ENCODE measurements around the gene SART3.
"Not testable (repeated sequence)": the region's sequence is repeated elsewhere in the genome, so short reads cannot be mapped to it uniquely, and the experiment has no call there.

Gene SART3

DNA sequence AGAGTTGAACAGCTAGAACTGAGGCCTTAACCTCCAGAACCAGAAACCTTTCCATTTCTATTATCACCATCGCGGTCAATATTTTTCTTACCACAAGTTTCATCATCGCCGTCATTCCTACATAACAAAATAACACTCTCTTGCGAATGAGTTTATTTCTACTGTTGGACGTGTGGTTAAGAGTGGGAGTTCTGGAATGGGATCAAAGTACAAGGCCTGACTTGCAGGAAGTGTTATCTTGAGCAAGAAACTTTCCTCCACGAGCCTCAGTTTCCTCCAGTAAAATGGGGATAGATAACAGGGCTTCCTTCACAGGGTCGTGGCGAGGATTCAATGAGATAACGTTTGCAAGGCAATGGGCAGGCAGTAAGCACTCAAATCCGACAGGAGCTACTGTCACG is 652 bp downstream of the SART3 start:
- no peak for DNase-seq

DNA sequence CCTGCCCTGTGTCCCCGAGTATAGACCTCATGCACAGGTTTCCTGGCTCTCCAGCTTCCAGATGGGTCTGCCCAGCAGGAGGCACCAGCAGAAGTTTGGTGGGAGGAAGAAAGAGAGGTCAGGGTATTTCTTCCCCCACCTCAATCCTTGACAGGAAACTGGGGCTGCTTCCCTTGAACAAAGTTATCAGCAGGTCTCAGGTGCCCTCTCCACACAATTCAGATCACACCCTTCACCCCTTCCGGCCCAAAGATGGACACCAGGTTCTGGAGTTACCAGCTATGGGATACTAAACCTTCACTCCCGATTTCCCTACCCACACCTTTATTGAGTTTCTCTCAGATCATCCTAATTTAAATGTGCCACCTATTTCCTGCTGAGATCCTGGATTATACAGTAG is 1.2 kb downstream of the SART3 start:
- DNase-seq: no peak

DNA sequence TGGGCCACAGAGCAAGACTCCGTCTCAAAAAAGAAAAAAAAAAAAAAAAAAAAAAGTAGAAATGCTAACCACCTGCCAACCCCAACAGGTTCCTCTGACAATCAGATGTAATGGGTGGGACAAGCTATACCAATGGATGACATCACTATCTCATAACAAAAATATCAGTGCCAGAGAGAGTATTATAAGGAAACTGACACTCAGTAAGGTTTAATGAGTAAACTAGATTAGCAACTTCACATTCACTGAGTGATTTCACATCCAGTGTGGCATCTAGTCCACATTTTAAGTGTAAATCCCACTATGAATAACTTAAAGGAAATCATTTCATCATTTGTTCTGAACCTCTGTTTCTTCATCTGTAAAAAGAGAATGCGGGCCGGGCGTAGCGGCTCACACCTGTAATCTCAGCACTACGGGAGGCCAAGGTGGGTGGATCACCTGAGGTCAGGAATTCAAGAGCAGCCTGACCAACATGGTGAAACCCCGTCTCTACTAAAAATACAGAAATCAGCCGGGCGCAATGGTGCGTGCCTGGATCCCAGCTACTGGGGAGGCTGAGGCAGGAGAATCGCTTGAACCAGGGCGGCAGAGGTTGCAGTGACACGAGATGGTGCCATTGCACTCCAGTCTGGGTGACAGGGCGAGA is 1.8 kb downstream of the SART3 start:
- DNase-seq: no peak

DNA sequence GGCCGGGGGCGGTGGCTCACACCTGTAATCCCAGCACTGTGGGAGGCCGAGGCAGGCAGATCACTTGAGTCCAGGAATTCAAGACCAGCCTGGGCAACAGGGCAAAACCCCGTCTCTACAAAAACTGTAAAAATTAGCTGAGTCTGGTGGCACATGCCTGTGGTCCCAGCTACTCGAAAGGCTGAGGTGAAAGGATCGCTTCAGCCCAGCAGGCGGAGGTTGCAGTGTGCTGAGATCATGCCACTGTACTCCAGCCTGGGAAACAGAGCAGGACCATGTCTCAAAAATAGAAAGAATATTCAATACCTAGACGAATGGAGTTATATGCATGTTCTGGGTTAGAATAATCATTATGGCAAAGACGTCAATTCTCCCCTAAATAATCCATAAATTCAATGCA is 5.6 kb downstream of the SART3 start:
- DNase-seq: not testable (repeated sequence)

DNA sequence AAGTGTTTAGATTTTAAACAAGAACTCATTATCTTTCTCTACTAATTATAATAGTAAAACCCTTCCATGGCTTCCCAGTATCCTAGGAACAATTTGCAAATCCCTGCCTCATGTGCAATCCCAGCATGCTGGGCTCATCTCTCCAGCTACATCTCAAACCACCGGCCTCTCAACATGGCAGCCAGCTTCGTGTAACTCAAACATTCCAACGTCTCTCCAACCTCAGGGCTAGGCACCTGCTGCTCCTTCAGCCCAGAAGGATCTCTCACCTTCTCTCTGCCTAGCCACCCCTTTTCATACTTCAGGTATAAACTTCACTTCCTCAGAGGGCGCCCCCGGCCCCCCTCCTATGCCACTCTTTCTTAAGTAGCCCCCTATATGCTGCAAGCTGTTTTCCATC is 7.2 kb downstream of the SART3 start:
- no peak for DNase-seq

DNA sequence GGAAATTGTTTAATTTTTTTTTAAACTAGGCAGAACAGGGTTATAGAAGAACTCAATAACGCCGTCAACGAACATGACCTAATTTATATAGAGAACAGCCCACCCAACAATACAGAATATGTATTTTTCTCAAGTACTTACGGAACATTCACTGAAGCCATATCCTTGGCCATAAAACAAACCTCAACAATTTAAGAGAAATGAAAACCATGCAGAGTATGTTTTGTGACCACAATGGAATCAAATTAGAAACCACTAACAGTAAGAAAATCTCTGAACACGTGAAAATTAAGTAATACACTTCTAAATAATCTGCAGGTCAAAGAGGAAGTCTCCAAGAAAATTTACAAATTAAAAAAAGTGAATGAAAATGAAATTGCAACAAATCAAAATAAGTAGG is 9.4 kb downstream of the SART3 start:
- DNase-seq: no peak

DNA sequence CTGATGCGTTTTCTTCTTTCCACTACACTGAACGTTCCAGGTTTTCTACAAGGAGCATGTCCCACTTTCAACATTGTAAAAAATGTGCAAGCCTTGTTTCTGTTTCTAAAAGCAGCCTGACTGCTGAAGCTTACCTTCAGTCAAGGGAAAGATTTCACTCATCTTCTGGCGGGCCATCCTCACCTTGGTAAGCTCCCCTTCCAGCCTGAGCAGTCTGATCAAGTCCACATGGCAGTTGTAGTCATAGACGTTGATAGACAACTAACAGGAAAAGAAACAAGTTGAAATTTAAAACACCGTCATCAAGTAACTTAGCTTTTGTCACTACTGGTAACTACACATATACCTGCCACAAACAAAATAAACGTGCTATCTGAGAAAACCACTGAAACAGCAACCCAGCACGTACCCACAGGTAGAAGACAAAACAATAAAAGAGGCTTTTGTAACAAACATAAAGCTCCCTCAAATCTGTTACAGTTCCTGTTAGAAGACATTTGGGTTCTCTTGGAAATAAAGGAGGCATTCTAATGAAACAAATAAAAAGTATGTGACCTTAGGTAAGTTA is 11.9 kb downstream of the SART3 start:
- DNase-seq: no peak

DNA sequence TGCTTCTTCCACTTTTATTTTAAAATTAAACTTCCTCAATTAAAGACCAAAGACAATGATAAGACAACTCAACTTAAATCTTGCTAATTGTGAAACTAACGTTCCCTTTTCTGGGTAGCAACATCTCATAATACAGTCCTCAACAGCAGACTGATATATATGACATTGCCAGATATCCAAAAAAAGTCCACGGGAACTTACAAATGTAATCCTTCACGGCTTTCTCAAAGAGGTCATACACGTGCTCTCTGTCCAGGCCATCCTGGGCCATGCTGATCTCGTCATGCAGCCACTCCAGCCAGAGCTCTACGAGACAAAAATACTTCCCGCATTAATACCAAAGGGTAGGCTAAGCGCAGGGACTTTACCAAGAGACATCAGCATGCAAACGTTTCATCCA is 13.3 kb downstream of the SART3 start:
- no peak for DNase-seq

DNA sequence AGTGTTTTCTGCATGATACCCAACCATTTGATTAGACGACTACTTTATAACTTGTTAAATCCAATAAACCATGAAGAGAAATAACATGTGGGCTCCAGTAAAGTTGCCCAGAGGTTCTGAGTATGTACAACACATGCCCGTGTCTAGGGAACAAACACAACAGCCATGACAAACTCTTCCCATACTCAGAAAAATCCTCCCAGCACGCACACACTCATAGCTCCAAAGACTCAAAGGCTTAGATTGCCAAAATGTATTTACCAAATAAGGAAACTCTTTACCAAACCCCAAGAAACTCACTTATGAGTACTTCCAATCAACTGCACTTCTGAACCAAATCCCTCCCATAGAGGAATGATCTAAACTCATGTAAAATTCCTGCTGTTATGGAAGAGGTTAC is 17.3 kb downstream of the SART3 start:
- DNase-seq: no peak

DNA sequence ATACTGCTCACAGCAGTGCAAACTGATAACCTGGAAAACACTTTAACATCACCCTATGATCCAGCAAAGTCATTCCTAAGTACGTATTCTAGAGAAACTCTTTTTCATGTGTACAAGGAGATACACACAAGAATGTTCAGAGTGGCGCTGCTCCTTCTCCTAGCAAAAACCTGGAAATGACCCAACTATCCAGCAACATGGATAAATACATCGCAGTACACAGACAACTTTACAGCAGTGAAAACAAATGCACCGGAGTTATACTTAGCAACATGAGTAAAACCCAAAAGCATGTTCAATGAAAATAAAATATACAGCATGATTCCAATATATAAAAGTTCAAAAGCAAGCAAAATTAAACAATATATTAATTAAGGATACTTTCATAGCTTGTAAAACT is 18.7 kb downstream of the SART3 start:
- DNase-seq: no peak

DNA sequence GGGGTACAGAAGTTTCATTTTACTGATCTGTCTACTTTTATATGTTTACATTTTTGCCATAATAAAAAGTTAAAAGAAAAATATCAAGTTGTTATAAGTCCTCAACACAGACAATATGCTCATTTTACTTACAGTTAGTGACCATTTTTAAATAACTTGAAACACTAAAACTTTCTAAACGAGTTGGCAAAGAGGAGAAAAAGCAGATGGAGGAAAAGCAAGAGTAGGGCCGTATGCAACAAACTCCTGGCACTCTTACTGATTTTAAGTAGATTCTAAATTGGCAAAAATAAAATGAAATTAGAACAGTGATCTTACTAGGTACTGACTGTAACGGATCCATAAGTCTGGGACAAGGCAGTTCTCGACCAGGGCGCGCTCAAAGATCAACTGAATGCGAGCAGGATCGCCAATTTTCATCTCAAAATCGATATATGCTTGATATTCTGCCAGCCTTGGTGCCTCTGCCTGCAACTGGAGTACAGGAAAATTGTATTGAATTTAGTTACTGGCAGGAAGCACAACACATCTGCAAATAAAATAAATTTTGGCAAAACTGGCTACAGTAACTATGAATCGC is 22.3 kb downstream of the SART3 start:
- DNase-seq: no peak

DNA sequence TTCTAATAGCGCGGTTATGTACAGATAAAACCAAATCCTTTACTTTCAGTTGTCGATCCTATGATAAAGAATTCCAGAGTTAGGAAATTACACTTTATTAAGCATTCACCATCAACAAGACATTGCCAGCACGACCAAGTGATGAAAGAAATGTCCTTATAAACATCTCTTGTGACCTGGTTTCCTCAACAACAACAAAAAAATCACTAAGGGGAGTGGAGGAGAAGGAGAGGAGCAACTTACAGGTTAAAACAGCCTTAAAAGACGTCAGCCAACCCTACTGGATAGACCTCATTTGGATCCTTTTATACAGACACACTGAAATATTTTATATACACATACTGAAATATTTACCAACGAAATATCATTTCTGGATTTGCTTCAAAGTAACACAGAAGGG is 22.8 kb downstream of the SART3 start:
- no peak for DNase-seq

DNA sequence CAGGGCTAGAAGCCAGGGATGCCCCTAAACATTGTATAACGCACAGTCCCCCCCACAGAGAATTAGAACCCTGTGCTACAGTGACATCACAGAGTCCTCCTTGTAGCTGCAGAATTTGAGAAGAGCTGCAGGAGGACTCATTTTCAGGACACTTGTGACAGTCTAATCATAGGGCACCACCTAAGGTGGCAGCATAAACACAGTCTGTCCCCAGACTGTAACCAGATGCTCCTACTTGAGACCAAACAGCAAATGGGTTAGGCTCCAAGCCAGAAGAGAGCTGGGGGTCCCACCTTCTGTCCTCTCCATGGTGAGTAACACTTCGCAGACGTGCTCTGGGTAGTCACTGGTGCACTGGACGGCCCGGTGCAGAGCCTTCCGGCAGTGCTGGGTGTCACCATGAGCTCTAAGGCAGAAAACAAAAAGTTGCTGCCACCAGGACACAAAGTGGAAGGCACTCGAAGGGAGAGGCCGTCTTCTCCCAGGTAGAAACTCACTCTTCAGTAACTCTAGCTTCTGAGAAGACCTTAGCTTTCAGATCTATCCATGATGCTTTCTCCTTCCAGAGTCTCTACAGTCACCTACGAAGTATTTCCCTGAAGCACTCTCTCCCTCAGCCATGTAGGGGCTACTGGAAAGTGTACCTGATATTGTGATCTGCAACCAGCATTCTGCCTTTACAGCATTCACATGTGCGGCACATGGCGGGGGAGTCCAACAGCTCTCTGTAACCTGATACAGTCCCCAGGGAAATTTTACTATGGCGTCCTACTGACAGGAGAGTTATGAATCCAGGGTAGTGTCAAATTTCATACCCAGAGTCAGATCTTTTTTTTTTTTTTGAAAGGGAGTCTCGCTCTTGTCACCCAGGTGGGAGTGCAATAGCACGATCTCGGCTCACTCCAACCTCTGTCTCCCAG is 28.8 kb downstream of the SART3 start:
- DNase-seq: no peak

DNA sequence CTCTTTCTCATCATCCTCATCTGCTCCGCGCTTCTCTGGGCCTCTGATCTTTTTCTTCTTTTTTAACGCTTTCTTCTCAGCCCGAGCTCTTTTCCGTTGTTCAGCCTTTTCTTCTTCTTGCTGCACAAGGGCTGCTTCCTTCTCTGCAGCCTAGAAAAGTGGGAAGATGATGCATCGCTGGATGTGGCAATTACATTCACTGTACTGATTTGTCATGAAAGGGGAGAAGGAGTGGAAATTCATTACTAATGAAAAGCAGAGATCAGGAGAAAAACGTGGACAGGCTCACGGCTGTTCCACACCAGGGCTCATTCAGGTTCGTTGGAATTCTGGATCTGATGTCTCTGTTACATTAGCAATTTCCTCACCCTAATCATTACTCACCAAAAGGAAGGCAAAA is 30.8 kb downstream of the SART3 start:
- DNase-seq: no peak

DNA sequence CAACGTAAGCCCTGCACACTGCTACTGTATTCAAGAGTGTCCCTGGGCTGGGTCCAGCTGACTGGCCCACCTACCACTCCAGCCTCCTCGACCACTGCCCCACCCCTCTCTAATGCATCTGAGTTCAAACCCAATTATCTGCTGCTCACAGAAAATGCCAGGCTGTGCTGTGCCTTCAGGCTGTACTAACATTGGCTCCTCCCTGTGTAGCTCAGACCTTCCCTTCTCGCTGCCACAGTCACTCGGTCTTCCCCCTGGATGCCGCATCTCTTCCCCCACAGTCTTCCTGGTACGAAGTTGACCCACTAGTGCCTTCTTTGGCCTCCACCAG is 33.8 kb downstream of the SART3 start:
- no peak for DNase-seq

DNA sequence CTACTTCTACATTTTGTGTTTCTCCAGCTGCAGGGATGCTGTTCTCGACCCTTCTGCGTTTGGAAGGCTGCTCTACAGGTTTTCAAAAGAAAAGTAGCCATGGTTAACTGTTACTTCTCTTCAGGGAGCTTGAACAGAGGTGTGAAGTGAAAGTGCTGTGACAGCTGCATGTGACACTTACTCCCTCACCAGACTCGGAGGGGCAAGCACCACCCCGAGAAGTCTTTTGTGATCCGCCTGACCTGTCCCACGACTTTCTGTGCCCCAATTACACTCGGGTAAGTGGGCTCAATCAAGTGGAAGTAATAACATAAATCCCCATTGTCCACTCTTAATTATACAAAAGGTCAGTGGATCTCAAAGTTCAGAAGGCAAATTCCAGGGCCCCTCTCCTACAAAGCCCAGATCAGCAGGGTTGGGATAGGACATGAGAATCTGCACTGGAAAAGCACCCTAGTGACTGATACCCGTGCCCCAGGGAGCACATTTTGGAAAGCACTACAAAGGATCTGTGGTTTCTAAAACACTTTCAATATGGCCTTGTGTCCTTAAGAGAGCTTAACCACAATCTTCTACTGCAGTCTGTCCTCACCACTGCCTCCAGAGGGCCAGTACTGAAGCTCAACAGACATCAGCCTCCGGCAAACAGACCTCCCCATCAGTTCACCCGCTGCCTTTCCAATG is 34.3 kb downstream of the SART3 start:
- DNase-seq: no peak

DNA sequence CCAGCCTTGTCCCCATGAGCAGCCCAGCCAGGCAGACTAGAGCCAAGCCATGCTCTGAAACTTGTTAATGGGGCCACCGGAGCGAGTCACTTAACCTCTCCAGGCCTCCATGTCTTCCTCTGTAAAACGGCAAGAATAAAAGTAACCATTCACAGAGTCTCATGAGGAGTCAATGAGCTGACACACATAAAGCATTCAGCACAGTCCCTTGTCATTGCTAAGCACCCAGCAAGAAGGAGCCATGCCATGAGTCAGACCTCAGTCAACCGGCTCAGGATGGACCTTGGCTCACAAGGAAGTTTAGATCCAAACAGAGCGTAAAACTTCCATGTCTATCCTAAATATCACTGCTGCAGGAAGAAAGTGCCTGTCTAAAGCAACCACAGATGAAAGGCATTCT is 35.3 kb downstream of the SART3 start:
- DNase-seq: no peak

DNA sequence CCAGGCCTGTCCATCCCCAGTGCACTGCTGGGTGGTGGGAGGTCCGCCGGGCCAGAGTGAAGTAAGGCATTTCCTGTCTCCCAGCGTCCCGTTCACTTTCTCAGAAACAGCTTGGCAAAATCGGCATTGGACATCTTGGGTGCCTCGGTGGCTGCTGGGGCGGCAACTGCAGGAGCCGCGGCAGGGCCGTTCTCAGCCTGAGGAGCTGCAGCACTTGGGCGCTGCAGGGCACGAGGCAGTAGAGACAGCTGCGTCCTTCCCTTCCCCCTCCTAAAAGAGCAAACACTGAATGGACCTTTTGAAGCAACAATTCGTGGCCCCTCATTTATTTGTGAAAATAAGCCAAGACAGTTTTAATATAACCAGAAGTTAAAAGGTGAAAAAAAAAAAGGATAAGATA is 37.6 kb downstream of the SART3 start:
- DNase-seq: no peak

DNA sequence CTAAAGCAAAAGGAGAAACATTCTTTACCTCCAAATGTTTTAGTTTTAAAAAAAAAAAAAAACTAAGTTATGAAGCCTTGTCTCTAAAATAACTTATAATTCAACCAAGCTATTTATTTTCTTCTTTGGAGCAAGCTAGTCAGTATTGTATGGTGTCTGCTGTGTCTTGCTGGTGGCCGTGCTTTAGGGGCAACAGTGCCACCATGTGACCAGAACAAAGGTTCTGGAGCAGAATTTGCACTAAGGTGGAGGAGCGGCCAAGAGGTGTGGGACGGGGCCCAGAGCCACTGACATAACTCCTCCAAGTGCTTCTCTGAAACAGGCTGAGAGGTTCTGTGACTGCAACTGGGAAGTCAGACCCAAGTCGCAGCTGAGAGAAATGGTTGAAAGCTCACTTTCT is 41.4 kb downstream of the SART3 start:
- DNase-seq: no peak

DNA sequence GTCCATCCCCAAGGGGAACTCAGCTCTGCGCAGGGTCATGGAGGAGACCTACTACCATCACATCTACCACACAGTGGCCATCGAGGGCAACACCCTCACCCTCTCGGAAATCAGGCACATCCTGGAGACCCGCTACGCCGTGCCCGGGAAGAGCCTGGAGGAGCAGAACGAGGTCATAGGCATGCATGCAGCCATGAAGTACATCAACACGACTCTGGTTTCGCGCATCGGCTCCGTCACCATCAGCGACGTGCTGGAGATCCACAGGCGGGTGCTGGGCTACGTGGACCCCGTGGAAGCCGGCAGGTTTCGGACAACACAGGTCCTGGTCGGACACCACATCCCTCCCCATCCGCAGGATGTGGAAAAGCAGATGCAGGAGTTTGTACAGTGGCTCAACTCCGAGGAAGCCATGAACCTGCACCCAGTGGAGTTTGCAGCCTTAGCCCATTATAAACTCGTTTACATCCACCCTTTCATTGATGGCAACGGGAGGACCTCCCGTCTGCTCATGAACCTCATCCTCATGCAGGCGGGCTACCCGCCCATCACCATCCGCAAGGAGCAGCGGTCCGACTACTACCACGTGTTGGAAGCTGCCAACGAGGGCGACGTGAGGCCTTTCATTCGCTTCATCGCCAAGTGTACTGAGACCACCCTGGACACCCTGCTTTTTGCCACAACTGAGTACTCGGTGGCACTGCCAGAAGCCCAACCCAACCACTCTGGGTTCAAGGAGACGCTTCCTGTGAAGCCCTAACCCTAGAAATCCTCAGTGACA is 42.1 kb downstream of the SART3 start:
- DNase-seq: no peak

DNA sequence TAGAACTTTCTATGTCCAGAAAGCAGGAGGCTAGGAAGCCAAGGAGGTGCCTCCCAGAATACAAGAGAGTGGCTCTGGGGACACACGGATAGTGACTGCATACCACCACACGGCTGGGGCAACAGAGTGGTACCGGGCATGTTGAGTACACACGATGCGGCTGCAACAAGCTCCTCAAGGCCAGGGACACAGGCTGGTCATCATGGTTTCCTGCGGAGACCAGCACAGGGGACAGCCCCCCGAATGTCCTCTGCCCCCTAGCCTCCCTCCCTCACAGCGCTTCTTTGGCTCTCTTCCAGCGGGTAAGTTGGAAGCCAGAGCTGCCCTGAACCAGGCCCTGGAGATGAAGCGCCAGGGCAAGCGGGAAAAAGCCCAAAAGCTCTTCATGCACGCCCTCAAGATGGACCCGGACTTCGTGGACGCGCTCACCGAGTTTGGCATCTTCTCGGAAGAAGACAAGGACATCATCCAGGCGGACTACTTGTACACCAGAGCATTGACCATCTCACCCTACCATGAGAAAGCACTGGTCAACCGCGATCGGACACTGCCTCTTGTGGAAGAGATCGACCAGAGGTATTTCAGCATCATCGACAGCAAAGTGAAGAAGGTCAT is 42.8 kb downstream of the SART3 start:
- DNase-seq: no peak
